HCEC 1CT (cell line): Measurements from ENCODE around the gene KCNJ13.
"Not testable (repeated sequence)": the region's sequence is repeated elsewhere in the genome, so short reads cannot be mapped to it uniquely, and the experiment has no call there.

Source experiments
- DNase-seq: peaks from one replicate; pipeline ENCODE4 v3.0.0-alpha.2; 2017

The KCNJ13 gene

DNA sequence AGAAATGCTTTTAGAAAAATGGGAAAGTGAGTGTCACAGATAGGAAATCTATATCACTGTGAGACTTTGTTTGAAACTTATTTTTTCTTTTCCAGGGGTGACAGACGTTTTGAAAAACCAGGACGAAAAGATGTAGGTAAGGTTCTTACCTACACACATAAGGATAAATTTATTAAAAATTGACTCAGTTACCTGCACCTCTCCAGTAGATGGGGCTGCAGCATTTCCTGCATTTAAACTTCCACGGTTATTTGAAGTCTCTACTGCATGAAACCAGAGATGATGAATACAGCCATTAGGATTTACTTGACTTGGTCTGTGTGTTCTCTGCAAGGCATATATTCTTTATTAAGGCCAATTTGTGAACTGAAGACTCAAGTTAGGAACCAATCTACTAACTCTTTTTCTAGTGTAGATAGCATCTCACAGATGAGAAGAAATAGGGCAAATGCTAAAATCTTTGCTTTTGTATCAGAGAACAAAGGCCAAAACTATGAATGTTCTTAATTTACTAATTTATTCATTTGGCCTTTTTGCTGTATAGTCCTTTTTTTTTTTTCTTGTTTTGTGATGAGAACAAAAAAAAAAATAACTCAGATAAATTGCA, 15.0 kb downstream of the KCNJ13 start:
- peak; percentile 26 for DNase-seq

DNA sequence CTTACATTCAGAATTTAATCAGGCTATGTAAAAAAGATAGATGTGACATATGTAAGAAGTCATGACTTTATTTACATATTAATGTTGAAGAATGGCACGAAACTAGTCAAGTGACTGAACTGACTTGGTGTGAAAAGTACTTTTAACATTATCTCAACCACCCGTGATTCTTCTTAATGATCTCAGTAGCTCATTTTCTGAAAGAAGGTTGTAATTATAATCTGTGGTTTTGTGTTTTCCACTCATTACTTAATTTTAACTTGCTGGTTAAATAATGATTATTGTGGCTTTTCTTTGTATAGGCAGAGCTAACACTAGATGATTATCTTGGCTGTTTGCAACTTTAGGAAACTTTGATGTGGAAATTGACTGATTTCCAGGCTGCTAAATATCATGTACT, 18.5 kb downstream of the KCNJ13 start:
- DNase-seq: no peak

DNA sequence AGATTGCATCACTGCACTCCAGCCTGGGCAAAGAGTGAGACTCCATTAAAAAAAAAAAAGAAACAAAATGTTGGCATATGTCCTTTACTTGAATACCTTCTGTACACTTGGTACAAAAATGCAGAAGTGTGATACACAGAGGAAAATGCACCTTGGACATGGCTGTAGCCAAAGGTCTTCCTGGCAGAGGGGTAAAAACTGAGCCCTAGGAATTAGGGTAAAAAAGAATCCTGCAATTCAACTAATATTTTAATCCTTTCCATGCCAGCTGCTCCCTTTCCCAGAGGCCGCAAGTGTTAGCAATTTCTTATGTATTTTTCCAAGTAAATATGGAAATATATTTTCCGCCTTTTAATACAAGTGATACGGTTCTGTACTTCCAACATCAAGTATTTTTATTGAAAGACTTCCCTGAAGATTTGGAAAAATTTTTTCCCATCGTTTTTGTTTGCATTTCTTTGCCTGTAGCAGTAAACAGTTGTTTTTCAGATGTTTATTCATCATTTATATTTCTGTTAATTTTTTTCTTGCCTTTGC, 26.2 kb downstream of the KCNJ13 start:
- no peak for DNase-seq

DNA sequence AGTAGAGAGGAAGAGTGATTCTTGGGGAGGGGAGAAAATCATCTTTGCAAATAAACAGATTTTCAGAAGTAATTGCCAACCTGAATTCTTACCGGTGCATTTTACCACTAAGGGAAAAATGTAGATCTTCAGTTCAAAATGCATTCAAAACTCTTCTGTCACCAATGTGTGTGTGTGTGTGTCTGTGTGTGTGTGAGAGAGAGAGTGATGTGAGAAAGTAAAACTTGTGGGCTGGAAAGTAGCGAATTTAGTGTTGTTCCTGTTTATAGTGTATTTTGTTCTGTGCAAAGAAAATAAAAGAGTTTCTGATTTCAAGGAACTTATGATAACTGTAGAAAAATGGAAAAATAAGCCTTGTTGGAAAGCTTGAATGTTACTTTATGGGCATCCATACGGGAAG, 27.0 kb downstream of the KCNJ13 start:
- DNase-seq: no peak

DNA sequence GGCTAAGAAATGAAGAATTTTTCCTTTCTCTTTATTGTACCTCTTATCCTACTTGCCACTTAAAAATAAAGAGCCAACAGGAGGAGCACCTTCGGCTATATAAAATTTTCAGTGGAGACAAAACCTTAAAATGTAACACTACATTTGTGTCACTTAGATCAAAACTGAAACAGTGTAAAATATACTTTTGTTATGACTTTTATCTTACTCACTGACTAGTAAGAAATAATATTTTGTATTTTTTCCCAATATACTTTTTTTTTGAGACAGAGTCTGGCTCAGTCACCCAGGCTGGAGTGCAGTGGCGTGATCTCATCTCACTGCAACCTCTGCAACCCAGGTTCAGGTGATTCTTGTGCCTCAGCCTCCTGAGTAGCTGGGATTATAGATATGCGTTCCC, 28.3 kb downstream of the KCNJ13 start:
- DNase-seq: no peak

DNA sequence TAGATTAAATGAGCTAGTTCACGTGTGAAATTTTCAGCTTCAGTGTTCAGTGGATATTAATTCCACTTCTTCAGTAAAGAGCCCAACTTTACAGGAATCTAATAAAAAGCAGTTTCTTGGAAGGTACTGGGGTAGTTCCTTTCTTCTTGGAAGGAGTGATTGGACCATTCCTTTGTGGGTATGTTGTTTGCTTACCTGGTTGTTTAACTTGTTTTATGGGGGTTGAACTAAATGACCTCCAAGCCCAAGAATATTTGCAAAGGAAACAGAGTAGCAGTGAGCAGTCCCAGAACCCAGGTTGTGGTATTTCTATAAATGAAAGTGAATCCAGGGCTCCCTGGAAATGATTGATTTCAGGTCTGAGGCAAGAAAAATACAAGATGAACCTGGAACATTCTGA, 31.4 kb downstream of the KCNJ13 start:
- DNase-seq: no peak

DNA sequence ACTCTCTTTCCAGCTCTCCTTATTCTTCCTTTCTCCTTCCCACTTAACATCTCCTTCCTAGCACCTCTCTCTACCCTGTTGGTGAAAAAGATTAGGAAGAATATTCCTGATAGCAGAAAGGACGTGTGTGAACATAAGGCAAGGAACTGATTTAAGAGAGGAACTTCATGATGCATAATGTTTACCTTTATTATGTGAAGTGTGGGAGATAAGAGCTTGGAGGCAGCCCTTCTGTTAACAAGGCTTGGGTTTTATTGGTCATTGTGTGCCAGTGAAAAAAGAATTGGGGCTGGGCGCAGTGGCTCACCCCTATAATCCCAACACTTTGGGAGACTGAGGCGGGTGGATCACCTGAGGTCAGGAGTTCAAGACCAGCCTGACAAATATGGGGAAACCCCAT, 34.4 kb downstream of the KCNJ13 start:
- DNase-seq: no peak

DNA sequence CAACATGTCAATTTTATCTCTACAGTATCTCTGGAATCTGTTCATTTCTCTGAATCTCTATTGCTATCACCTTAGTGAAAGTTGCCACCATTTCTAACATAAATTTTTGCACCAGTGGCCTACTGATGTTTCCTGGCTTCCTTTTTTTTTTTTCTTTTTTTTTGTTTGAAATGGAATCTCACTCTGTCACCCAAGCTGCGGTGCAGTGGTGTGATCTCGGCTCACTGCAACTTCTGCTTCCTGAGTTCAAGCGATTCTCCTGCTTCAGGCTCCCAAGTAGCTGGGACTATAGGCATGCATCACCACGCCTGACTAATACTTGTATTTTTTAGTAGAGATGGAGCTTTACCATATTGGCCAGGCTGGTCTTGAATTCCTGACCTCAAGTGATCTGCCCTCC, 35.1 kb downstream of the KCNJ13 start:
- no peak for DNase-seq

DNA sequence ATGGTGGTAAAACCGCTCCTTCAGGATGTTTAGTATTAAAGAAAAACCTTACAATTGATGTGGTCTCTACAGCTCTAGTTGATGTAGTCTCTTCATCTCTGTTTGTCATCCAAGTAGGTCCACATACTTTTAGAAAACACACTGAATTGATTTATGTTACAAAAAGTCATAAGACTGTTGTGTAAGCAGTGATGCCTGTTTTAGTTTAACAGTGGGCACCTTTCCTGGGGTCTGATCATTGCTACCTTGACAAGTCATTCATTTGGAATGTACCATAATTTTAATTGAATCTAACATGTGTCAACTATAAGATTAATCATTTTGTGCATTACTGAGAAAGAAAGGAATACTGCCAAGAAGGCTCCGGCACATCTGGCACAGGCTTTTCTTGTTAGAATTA, 44.9 kb downstream of the KCNJ13 start:
- no peak for DNase-seq

DNA sequence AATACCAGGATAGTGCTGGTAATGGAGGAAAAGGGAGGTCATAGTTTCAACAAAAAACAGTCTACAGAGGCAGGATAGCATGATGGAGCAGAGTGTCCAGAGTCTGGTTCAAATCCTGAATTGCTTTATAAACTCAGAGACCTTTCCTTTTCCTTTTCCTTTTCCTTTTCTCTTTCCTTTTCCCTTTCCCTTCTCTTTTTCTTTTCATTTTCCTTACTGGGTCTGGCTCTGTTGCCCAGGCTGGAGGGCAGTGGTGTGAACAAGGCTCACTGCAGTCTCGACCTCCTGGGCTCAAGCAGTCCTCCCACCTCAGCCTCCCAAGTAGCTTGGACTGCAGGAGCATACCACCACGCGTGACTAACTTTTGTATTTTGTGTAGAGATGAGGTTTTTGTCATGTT, 47.6 kb downstream of the KCNJ13 start:
- DNase-seq: no peak

DNA sequence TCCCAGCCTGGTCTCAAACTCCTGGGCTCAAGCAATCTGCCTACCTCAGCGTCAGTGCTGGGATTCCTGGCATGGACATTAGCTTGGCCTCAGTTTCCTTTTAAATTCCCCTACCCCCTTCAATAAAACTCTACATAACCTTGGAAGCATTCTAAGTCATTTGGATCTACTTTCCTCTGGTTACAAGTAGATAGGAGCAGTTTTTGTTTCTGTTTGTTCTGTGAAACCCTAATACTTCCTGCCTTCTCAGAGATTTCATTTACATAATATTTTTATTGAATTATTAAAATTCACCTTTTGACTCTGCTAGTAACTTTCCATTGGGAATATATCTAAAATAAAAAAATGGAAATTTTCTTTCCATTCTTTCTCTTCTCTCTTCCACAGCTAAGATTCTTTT, 53.3 kb downstream of the KCNJ13 start:
- no peak for DNase-seq

DNA sequence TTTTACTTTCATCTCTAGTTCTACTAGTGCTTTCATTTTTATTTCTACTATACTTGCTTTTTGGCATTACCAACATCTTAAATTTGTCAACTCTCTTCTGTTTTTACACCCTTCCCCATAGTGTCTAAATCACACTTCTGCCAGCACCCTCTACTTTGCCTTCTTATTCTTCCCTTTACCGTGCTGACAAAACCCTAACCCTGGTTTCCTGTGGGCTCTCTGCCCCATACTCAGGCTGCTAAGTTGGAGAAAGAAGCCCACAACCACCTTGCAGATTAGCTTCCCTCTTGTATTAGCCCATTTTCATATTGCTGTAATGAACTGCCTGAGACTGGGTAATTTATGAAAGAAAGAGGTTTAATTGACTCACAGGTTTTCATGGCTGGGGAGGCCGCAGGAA, 54.5 kb downstream of the KCNJ13 start:
- DNase-seq: no peak

DNA sequence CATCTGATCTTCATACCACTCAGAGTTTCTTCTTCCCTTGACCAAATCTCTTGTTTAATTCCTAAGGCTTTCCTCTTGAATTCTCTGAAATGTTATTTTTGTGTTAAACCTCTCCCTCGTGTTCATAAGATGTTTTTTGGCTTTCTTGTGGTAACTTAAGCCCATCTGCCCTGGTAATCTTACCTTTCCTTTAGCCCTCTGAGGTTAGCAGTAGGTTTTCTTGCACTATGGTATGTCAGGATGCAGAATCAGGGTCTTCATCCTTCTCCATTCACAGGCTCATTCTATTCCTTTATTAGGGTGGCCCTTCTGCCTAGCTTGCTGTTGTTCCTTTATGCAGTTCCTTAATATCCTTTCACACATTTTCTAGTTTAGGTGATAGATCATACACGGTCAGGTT, 55.1 kb downstream of the KCNJ13 start:
- no peak for DNase-seq

DNA sequence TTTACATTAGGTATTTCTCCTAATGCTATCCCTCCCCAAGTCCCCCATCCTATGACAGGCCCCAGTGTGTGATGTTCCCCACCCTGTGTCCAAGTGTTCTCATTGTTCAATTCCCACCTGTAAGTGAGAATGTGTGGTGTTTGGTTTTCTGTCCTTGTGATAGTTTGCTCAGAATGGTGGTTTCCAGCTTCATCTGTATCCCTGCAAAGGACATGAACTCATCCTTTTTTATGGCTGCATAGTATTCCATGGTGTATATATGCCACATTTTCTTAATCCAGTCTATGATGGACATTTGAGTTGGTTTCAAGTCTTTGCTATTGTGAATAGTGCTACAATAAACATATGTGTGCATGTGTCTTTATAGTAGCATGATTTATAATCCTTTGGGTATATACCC, 56.3 kb downstream of the KCNJ13 start:
- not testable (repeated sequence) for DNase-seq
